Nucleus accumbens (tissue), 56 donors: ENCODE measurements around the gene CCDC97.
A peak's percentile ranks its signal among the peaks of the same experiment; 100 is the strongest.
"Not testable (repeated sequence)": the region's sequence is repeated elsewhere in the genome, so short reads cannot be mapped to it uniquely, and the experiment has no call there.

Experiments used
- DNase-seq, 56 donors: peaks; one replicate each; lab custom pipeline; 2025; lab: John Stamatoyannopoulos, UW

Gene CCDC97

GRCh38 chr19:41356984-41357739, 47.2 kb downstream of the CCDC97 start:
- no peak for DNase-seq

GRCh38 chr19:41357746-41358145, 47.8 kb downstream of the CCDC97 start:
- DNase-seq, result no peak

GRCh38 chr19:41359741-41360140, 49.8 kb downstream of the CCDC97 start:
- no peak for DNase-seq

DNA sequence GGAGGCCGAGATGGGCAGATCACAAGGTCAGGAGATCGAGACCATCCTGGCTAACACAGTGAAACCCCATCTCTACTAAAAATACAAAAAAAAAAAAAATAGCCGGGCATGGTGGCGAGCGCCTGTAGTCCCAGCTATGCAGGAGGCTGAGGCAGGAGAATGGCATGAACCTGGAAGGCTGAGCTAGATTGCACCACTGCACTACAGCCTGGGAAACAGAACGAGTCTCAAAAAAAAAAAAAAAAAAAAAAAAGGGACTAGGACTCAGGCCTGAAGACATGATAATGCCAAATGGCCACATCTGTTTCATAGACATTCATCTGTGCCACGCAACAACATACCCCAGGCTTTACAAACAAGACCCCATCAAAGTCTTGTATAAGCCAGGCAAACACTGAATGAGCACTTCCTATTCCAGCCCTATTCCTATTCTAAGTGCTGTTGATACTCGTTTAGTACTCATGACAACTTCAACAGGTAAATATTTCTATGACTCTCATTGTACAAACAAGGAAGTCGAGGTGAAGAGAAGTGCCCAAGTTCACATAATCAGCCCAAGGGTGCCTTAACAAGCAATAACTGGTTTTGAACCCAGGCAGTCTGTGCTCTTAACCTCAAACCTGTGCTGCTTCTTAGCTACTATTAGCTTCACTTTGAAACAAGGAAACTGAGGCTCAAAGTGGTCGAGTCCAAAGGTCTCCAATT, 52.3 kb downstream of the CCDC97 start:
- no peak for DNase-seq

DNA sequence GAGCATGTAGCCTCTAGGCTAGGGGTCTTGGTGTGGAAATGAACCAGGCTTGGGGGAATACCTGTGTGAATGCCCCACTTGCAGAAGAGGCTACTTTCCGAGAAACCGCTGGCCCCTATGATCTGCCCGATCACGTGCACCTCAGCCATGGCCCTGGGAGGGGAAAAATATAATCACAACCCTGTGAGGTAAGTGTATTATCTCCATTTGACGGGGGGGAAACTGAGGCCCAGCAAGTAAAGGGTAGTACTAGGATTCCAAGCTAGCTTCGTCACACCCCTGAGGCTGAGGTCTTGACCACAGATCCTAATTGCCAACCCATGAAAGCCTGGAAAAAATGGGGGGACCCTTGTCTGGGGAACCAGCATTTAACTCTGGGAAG, 53.4 kb downstream of the CCDC97 start:
- no peak for DNase-seq

- DNase-seq, result peak; percentile 74 to 100 (median 98)
Observed at GRCh38 chr19:41363753-41364523, 54.0 kb downstream of the CCDC97 start, which contains the start of gene B9D2. TSS of gene B9D2 (minus strand) at chr19:41364149. CDS start at chr19:41363519, 630 bp downstream.

GRCh38 chr19:41364524-41365391, 54.8 kb downstream of the CCDC97 start:
- no peak for DNase-seq

DNA sequence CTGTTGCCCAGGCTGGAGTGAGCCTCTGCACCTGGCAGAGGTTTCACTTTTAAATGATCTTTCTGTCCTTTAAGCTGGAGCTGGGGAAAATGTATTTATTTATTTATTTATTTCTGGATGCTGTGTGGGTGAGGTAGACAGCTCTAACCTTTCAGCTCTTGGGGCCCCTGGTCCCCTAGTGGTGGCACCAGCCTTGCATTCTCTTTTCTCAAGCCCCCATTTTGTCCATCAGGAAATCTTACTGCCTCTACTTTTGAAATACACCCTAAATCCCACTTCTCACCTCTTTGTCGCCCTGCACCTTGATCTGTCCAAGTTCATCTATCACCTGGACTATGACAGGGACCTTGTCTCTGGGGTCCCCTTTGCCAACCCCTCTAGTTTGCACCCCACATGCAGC, 56.1 kb downstream of the CCDC97 start:
- no peak for DNase-seq

DNA sequence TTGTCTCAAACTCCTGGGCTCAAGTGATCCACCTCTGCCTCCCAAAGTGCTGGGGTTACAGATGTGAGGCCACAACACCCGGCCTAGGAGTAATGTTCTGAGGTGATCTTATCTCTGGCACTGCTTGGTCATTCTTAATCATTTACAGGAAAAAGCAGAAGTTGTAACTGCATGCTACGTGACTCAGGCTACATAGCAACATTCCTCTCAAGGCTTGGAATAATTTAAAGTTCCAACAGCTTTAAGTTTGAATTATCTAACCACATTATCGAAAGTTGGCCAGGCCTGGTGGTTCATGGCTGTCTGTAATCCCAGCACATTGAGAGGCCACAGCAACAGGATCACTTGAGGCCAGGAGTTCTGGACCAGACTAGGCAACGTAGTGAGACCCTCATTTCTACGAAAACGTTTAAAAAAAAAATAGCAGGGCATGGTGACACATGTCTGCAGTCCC, 57.9 kb downstream of the CCDC97 start:
- DNase-seq, result no peak

GRCh38 chr19:41369769-41370168, 59.8 kb downstream of the CCDC97 start:
- no peak for DNase-seq

DNA sequence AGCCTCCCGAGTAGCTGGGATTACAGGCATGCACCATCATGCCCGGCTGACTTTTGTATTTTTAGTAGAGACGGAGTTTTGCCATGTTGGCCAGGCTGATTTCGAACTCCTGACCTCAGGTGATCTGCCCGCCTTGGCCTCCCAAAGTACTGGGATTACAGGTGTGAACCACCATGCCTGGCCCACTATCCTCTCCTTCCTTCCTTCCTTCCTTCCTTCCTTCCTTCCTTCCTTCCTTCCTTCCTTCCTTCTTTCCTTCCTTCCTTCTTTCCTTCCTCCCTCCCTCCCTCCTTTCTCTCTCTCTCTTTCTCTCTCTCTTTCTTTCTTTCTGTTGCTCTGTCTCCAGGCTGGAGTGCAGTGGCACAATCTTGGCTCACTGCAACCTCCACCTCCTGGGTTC, 61.1 kb downstream of the CCDC97 start:
- not testable (repeated sequence) for DNase-seq

DNA sequence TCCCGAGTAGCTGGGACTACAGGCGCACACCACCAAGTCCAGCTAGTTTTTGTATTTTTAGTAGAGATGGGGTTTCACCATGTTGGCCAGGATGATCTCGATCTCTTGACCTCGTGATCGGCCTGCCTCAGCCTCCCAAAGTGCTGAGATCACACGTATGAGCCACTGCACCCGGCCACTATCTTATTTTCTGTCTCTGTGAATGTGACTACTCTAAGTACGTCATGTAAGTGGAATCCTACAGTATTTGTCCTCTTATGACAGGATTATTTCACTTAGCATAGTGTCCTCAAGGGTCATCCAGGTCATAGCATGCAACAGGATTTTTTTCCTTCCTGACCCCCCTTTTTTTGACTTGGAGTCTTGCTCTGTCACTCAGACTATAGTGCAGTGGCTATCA, 61.6 kb downstream of the CCDC97 start:
- DNase-seq, result no peak

- no peak for DNase-seq
Observed at GRCh38 chr19:41372501-41372900, 62.5 kb downstream of the CCDC97 start.

GRCh38 chr19:41373993-41374392, 64.0 kb downstream of the CCDC97 start:
- DNase-seq, result peak in 52 of 56 donors; percentile 10 to 89 (median 61)
